Endothelial cell of umbilical vein (primary cell): ENCODE data around the gene CPD. TPM values are rescaled to one million over a fixed set of nuclear protein-coding genes. Genes with fewer than 3 reads are reported as not detected.
A peak's percentile ranks its signal among the peaks of the same experiment; 100 is the strongest.

Source experiments
- Bru-seq: library from RNA; stranded (reverse); fragments of 400-500 nt; gene quantifications from one replicate; lab custom pipeline; 2021; lab: Mats Ljungman, UMichigan
- BruChase-seq, 2 experiments: library from RNA; stranded (reverse); fragments of 400-500 nt; gene quantifications; one replicate each; lab custom pipeline; 2021; lab: Mats Ljungman, UMichigan
- BruUV-seq: library from RNA; stranded (reverse); fragments of 400-500 nt; replicated peaks from 2 replicates; lab custom pipeline; 2021; lab: Mats Ljungman, UMichigan
- CTCF ChIA-PET: fragments of 300-600, 350-600 bp; sonication (Branson Sonifier 250); formaldehyde crosslinking; loops from one replicate; lab custom pipeline; 2021; ENCODE audit warnings: antibody characterized with exemption, inconsistent platforms; lab: Charles Lee
- POLR2A ChIA-PET: fragments of 300-600, 350-600 bp; sonication (Branson Sonifier 250); formaldehyde crosslinking; loops from one replicate; lab custom pipeline; 2021; ENCODE audit warnings: antibody characterized with exemption, inconsistent platforms; lab: Charles Lee
- DNase-seq: peaks from one replicate; pipeline ENCODE4 v3.0.0-alpha.2; 2011; ENCODE audit warnings: low read depth, low spot score
- FAIRE-seq: peaks from 2 replicates; lab custom pipeline; 2011; peaks lifted over from hg19 to GRCh38; lab: Jason Lieb, UNC
- H2AFZ ChIP-seq: 2 replicates; pipeline ENCODE4 v1.6.0; 2012; ENCODE audit warnings: low read depth, low read length, control low read depth, inconsistent platforms
- H3K27ac ChIP-seq: 2 replicates; pipeline ENCODE4 v1.5.1; 2011; ENCODE audit warnings: low read depth, mild to moderate bottlenecking, control low read depth, low read length, moderate library complexity; ENCODE audit not compliant: insufficient read depth
- H3K27me3 ChIP-seq, 2 experiments: 2 replicates each; pipeline versions ENCODE4 v1.6.0 to v1.6.1; 2011; ENCODE audit warnings: low read length in 2 of 2, mixed read lengths in 1 of 2; ENCODE audit not compliant: control insufficient read depth in 2 of 2, insufficient read depth in 2 of 2
- H3K36me3 ChIP-seq, 2 experiments: 2 replicates in 1 of 2; 3 replicates in 1 of 2; pipeline ENCODE4 v1.5.1; 2011; ENCODE audit warnings: low read length in 2 of 2, mild to moderate bottlenecking in 1 of 2, moderate library complexity in 1 of 2; ENCODE audit not compliant: control insufficient read depth in 2 of 2, insufficient read depth in 2 of 2; ENCODE audit errors: extremely low read depth in 1 of 2
- H3K4me1 ChIP-seq: 3 replicates; pipeline ENCODE4 v1.5.1; 2011; ENCODE audit warnings: mild to moderate bottlenecking, low read length; ENCODE audit not compliant: control insufficient read depth, insufficient read depth; ENCODE audit errors: extremely low read depth
- H3K4me2 ChIP-seq: 2 replicates; pipeline ENCODE4 v1.6.1; 2011; ENCODE audit warnings: low read length, control low read depth, mixed read lengths; ENCODE audit not compliant: insufficient read depth
- H3K4me3 ChIP-seq, 3 experiments: fragments of 200-600 bp in 1 of 3; sonication (generic), shearing (Covaris generic) in 1 of 3; replicated peaks in 1 of 3; 2 replicates each; pipeline ENCODE4 v1.5.1; 2011 to 2016; ENCODE audit warnings: control low read depth in 3 of 3, low read length in 3 of 3, mild to moderate bottlenecking in 2 of 3, inconsistent platforms in 1 of 3, low read depth in 1 of 3, moderate library complexity in 1 of 3; ENCODE audit not compliant: insufficient read depth in 1 of 3
- H3K79me2 ChIP-seq: 2 replicates; pipeline ENCODE4 v1.6.0; 2012; ENCODE audit warnings: low read length, inconsistent platforms; ENCODE audit not compliant: control insufficient read depth, insufficient read depth
- H3K9ac ChIP-seq: replicated peaks from 2 replicates; pipeline ENCODE3; 2011; ENCODE audit warnings: low read length, control low read depth; ENCODE audit not compliant: insufficient read depth; ENCODE audit errors: extremely low read depth
- H3K9me1 ChIP-seq: replicated peaks from 3 replicates; pipeline ENCODE4 v1.6.0; 2011; ENCODE audit warnings: mild to moderate bottlenecking, low read length; ENCODE audit not compliant: control insufficient read depth, insufficient read depth; ENCODE audit errors: extremely low read depth
- H3K9me3 ChIP-seq: replicated peaks from 2 replicates; pipeline ENCODE4 v1.5.1; 2012; ENCODE audit warnings: low read length, inconsistent platforms; ENCODE audit not compliant: control insufficient read depth, insufficient read depth
- H4K20me1 ChIP-seq: replicated peaks from 2 replicates; pipeline ENCODE3; 2011; ENCODE audit warnings: mild to moderate bottlenecking, low read length; ENCODE audit not compliant: control insufficient read depth, insufficient read depth; ENCODE audit errors: extremely low read depth
- FOS ChIP-seq: IDR thresholded peaks from 2 replicates; pipeline ENCODE4 v1.6.1; 2011; ENCODE audit warnings: mild to moderate bottlenecking, low read length, moderate library complexity, borderline replicate concordance; ENCODE audit not compliant: insufficient read depth
- MYC ChIP-seq: IDR thresholded peaks from one replicate; pipeline ENCODE4 v1.6.1; 2011; ENCODE audit warnings: mild to moderate bottlenecking, low read depth, low read length
- POLR2A ChIP-seq: IDR thresholded peaks from 2 replicates; pipeline ENCODE4 v1.6.1; 2012; ENCODE audit warnings: low read depth, mild to moderate bottlenecking, control low read depth, low read length
- POLR2AphosphoS5 ChIP-seq: IDR thresholded peaks from 2 replicates; pipeline ENCODE4 v1.6.1; 2012; ENCODE audit warnings: low read depth, mild to moderate bottlenecking, control low read depth, low read length, moderate library complexity; ENCODE audit not compliant: insufficient read depth
- dilution Hi-C: fragments of 300-500 bp; cut with MboI; formaldehyde crosslinking; loops from one replicate; pipeline ENCODE4 v1.15.0; 2019; ENCODE audit warnings: low sequenced_read_pairs; ENCODE audit not compliant: extremely low pct_ligation_motif_present
- intact Hi-C: fragments of 100-400 bp; cut with micrococcal nuclease; formaldehyde crosslinking; loops from one replicate; pipeline ENCODE4 v1.10.0; 2022
- long read RNA-seq: library from polyadenylated mRNA; stranded (forward); transcript quantifications from one replicate; pipeline ENCODE4 v2.0.0, GENCODE V29; 2021
- polyA minus RNA-seq, 3 experiments: library from RNA; depleted of rRNA, polyadenylated mRNA; stranded (reverse); fragments of >200 nt; gene quantifications; 1 replicate in 1 of 3; 2 replicates in 2 of 3; pipeline ENCODE4 v1.2.3, GENCODE V29; 2011
- polyA plus RNA-seq, 4 experiments: library from polyadenylated mRNA; depleted of rRNA in 3 of 4; stranded (reverse) in 3 of 4; unstranded in 1 of 4; fragments of >200 nt; gene quantifications; 2 replicates each; pipeline versions ENCODE4 v1.2.1 to v1.2.3, GENCODE V29; 2011 to 2012; ENCODE audit warnings: missing spikeins in 1 of 4
- total RNA-seq: library from RNA; stranded (reverse); gene quantifications from 2 replicates; pipeline ENCODE4 v1.2.3, GENCODE V29; 2021
- TF ChIP-seq, protein P1 (sequence below), 2 donors: IDR thresholded peaks; 1 replicate in 1 of 2; 2 replicates in 1 of 2; pipeline ENCODE4 v1.5.1; 2011; ENCODE audit warnings: low read length in 2 of 2, mild to moderate bottlenecking in 2 of 2, moderate library complexity in 2 of 2, control low read depth in 1 of 2, inconsistent platforms in 1 of 2, low read depth in 1 of 2; ENCODE audit not compliant: insufficient read depth in 1 of 2; ENCODE audit errors: extremely low read depth in 1 of 2

CPD gene
- total RNA-seq (63.6 and 68.0 TPM in 2 replicates), polyA plus RNA-seq (15.7 and 18.3 TPM in 2 replicates), polyA minus RNA-seq (81.9 and 110 TPM in 2 replicates), Bru-seq, nascent RNA (percentile 70 among the genes with signal in this experiment), BruChase-seq, experiment 1, labeled RNA remaining after a 6-hour chase (percentile 80 among the genes with signal in this experiment), BruChase-seq, experiment 2, labeled RNA remaining after a 2-hour chase (percentile 64 among the genes with signal in this experiment)
- 17.7 and 18.7 TPM in 2 replicates for polyA plus RNA-seq (2011; cell fraction: cytosol; rRNA removed)
- polyA plus RNA-seq (2011; cell fraction: nucleus; rRNA removed): 17.7 and 19.6 TPM in 2 replicates
- 71.2 and 75.7 TPM in 2 replicates for polyA plus RNA-seq (2012)
- 36.8 TPM for polyA minus RNA-seq (2011; cell fraction: cytosol; rRNA and poly(A)+ RNA removed)
- polyA minus RNA-seq (2011; cell fraction: nucleus; rRNA and poly(A)+ RNA removed): 56.4 and 79.2 TPM in 2 replicates
- long read RNA-seq, full-length matches to known transcripts: 46 of 100 reads
- long read RNA-seq, partial matches to known transcripts: 11 of 100 reads
- long read RNA-seq, other reads (novel, unspliced or antisense): 43 of 100 reads

DNA sequence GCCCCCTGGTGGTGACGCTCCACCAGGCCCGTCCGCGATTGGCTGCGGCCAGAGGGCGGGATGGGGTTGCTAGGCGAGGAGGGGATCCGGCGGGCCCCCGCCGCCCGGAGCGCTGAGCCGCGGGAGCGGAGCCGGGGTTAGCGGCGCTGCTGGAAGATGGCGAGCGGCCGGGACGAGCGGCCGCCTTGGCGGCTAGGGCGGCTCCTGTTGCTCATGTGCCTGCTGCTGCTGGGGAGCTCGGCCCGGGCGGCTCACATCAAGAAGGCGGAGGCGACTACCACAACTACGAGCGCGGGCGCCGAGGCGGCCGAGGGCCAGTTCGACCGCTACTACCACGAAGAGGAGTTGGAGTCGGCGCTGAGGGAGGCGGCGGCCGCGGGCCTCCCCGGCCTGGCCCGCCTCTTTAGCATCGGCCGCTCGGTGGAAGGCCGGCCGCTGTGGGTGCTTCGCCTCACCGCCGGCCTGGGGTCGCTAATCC lies at the start of gene CPD:
TSS of gene CPD (plus strand) at position 103 of the 478 bp plus-strand sequence. CDS start at position 157, 54 bp downstream.
- H3K79me2 ChIP-seq: peaks cover 18% of the 10 kb centered on the region
- H2AFZ ChIP-seq: peak within 1 kb of the TSS; percentile 100
- peaks cover 23% of the 10 kb centered on the region for H3K4me1 ChIP-seq
- no peaks in the 10 kb centered on the region for H3K36me3 ChIP-seq
- H3K9me3 ChIP-seq: no peaks in the 10 kb centered on the region
- intact Hi-C loops: loop anchor here (2.0 kb wide), 1 partner anchor 38 kb away; no protein-coding TSS in a partner anchor
- POLR2A ChIA-PET: no interaction called here
- no TSS peak for BruUV-seq
- H3K9me1 ChIP-seq: no peaks in the 10 kb centered on the region
- peaks cover 4% of the 10 kb centered on the region for H4K20me1 ChIP-seq
- TF ChIP-seq POLR2AphosphoS5: peak; percentile 93
- TF ChIP-seq POLR2A: peak; percentile 97
- TF ChIP-seq MYC: no peak
- TF ChIP-seq, protein P1, sequence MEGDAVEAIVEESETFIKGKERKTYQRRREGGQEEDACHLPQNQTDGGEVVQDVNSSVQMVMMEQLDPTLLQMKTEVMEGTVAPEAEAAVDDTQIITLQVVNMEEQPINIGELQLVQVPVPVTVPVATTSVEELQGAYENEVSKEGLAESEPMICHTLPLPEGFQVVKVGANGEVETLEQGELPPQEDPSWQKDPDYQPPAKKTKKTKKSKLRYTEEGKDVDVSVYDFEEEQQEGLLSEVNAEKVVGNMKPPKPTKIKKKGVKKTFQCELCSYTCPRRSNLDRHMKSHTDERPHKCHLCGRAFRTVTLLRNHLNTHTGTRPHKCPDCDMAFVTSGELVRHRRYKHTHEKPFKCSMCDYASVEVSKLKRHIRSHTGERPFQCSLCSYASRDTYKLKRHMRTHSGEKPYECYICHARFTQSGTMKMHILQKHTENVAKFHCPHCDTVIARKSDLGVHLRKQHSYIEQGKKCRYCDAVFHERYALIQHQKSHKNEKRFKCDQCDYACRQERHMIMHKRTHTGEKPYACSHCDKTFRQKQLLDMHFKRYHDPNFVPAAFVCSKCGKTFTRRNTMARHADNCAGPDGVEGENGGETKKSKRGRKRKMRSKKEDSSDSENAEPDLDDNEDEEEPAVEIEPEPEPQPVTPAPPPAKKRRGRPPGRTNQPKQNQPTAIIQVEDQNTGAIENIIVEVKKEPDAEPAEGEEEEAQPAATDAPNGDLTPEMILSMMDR (IDR thresholded peaks at IDR 0.05; ENCODE audit: extremely low read depth in 1 of 2, insufficient read depth in 1 of 2, low read depth in 1 of 2, low read length in 2 of 2): no peak
- TF ChIP-seq FOS: no peak
- dilution Hi-C loops: no loop called here
- peak within 1 kb of the TSS; percentile 55 for H3K9ac ChIP-seq
- H3K27ac ChIP-seq: peak within 1 kb of the TSS; percentile 32
- FAIRE-seq (peak; percentile 85), DNase-seq (peak; percentile 95)
- peak within 1 kb of the TSS; percentile 97 for H3K4me2 ChIP-seq
- CTCF ChIA-PET: interaction anchor here (3.4 kb wide), 1 partner anchor 38 kb away, joined by 14 read pairs; no protein-coding TSS in a partner anchor
- H3K4me3 ChIP-seq: peak within 1 kb of the TSS; percentile 71 to 92 (median 86)
- peaks cover 2 to 3% of the 10 kb centered on the region in 2 experiments for H3K27me3 ChIP-seq
